SK-N-DZ (cell line): ENCODE measurements around the gene BLOC1S2. TPM values are rescaled to one million over a fixed set of nuclear protein-coding genes. Genes with fewer than 3 reads are reported as not detected.
"Not testable (repeated sequence)": the region's sequence is repeated elsewhere in the genome, so short reads cannot be mapped to it uniquely, and the experiment has no call there.

Experiments used
- DNase-seq: peaks from one replicate; pipeline ENCODE4 v3.0.0-alpha.2; 2015; ENCODE audit warnings: low spot score
- polyA plus RNA-seq, 2 experiments: library from polyadenylated mRNA; depleted of rRNA; stranded (reverse); fragments of >200 nt; gene quantifications; 2 replicates each; pipeline ENCODE4 v1.2.3, GENCODE V29; 2014

The BLOC1S2 gene
- 75.8 and 80.8 TPM in 2 replicates for polyA plus RNA-seq (2014; cell fraction: cytosol; rRNA removed)
- polyA plus RNA-seq (2014; cell fraction: nucleus; rRNA removed), result 33.8 and 47.1 TPM in 2 replicates

DNA sequence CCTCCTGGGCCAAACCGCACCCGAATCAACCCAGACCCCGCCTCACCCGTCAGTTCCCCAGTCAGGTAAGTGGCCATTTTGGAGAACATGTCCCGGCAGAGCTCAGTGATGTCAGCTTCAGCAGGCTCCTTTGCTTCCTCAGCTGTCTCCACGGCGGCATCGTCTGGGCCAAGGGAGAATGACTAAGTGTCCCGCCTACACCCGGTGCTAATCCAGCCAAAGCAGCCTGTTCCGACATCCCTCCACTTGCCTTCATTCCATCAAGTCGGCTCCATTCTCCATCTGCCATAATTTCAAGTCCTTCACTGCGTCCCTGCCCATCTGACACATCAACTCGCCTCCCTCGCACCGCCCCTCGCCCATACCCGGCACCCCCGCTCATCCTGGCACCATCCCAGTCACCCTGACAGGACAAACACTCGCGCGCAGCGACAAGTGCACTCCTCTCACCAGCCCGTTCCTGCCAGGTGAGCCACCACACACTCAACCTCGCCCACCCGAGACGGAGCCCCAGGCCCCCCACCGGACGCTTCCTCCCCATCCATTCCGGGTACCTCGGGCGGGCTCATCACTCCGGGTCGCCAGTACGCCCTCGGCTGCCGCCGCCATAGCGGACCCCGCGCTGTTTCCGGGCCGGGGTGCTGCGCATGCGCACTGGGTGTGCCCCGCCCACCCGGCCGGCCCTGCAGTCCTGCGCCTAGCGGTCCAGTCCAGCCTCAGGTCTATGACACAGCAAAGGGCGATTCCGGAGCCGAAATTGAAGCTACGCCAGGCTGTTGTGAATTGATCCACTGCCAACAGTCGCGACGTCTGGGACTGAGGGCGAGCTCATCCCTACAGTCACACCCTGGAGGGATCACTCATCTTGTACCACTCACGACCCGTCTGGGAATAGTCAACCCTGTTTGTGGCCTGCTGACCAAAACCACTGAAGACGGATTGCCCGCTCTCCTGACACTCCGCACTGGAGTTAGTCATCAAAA is at the start of gene BLOC1S2:
Gene BLOC1S2, minus strand, starts transcription at position 630 of the 983 bp plus-strand sequence. Its CDS starts 21 bp downstream, at position 609.
- peak; percentile 83 for DNase-seq

- no peak for DNase-seq
These were observed 48.3 kb upstream of the BLOC1S2 start for GRCh38 chr10:100334762-100335161.

- DNase-seq, result no peak
These were observed 47.4 kb upstream of the BLOC1S2 start for GRCh38 chr10:100333661-100334440.

DNA sequence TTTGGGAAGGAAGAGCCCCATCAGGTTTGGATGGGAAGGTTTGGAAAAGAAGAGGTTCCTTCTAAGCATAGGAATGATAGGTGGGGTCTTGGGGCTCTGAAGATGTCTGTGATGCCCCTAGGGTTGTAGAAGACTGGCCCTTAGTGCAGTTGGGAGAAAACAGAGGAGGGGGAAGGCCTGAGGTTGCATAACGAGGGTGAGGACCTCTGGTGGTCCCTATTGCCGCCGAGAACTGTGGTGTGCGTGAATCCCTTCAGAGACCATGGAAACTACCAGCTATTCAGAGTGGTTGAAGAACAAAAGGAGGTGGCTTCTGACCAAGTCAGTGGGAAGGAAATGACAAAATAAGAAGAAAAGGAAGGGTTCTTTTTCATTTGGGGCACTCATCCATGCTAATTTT is 46.6 kb upstream of the BLOC1S2 start:
- no peak for DNase-seq

- DNase-seq, result peak; percentile 26
These were observed 43.6 kb upstream of the BLOC1S2 start, which contains the start of gene PKD2L1 for GRCh38 chr10:100330079-100330478. Gene PKD2L1 (minus strand): TSS chr10:100330228. CDS start chr10:100330103, 125 bp downstream.

DNA sequence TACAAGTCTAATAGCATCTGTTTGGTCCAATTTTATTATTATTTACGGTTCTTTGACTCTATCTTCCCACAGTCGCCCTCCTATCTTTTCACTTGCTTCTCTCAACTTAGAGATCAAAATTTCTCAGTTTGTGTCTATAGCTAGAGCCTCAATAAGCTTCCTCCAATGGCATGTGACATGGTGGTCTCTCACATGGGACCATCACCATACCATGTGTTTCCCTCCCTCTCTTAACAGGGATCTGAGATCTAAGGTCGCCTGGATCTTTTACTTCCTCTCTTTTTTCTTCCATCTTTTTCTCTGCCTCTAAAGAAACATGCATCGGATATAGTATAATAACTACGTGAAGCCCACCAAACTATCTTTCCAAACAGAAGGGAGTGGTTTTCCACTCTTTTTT is 41.7 kb upstream of the BLOC1S2 start:
- no peak for DNase-seq

DNA sequence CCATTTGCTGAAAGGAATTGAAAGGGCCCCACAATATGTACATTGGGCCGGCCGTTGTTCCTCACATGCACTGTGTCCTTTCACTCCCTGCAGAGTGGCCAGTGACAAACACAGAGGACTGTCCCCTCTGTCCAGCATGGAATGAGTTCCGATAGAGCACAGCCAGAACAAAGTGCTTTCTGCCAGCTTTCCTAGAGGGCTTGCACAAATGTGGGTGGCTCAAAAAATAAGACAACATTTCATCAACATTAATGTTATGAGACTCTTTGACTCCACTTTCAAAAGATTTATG is 41.2 kb upstream of the BLOC1S2 start:
- DNase-seq, result no peak

GRCh38 chr10:100327007-100327717 is 40.7 kb upstream of the BLOC1S2 start:
- no peak for DNase-seq

- no peak for DNase-seq
These were observed 38.7 kb upstream of the BLOC1S2 start for GRCh38 chr10:100325158-100325557.

GRCh38 chr10:100319707-100320402 is 33.4 kb upstream of the BLOC1S2 start:
- no peak for DNase-seq

DNA sequence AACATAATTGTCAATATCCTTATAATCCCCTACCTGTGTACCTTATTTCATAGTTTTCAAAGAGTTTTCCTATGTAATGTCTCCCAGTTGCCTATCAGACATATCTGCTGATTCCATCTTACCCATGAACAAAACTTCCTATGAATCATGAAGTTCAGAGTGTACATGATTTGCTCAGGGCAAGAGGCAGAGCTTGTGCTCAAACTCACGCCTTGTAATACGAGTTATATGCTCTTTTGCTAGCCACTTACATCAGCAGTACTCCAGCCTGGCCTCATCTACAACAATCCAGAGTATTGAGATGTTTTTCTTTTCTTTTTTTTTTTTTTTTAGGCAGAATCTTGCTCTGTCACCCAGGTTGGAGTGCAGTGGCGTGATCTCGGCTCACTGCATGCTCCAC is 31.7 kb upstream of the BLOC1S2 start:
- DNase-seq, result no peak

DNA sequence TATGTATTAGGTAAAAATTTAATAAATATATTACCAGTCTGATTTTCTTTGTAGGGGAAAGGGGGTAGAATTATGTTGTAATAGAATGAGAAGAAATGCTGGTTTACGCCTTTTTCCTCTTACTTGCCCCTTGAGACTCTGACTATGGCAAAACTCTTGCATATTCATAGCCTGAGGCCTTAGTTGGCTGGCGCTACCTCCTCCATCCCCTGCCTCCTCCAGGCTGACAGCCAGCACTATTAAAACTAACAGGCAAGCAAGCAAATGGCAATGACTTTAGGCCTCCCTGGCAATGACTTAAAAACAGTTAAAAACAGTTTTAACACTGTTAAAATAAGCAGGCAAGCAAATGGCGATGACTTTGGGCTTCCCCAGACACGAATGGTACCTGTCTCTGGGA is 29.1 kb upstream of the BLOC1S2 start:
- DNase-seq, result no peak

DNA sequence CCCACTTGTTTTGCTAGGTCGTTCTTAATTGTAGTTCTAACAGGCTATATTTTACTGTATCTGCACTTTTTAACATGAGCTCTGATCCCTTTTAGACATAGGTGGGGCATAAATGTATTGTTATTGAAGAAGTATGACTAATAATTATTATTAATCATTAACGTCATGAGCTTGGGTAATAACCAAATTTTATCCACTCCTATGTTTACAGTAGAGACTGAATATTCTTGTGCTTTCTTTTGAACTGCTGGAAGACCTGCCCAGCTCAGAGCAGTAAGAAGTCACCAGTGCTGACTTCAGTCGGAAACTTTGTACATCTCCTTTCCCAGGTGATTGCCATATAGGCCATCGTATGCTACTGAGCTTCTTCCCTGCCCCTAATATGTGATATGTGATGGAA is 24.8 kb upstream of the BLOC1S2 start:
- DNase-seq, result no peak

DNA sequence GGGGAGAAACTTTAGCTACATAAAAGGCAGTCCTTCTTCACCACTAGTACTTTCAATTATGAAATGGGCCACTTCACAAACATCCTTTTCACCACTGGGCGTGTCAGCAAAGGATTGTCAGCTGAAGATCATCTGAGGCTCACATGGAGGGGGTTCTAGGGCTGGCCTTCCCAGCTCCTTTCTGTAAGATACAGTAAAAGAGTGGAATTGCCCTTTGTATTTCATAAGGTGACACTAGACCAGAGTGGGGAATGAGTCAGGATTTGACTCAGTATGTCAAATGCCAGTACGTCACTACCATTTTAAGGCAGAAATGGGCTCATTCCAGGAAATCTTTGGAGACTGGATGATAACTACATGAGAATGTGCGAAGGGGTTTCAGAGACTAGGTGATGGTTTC is 21.2 kb upstream of the BLOC1S2 start:
- no peak for DNase-seq

DNA sequence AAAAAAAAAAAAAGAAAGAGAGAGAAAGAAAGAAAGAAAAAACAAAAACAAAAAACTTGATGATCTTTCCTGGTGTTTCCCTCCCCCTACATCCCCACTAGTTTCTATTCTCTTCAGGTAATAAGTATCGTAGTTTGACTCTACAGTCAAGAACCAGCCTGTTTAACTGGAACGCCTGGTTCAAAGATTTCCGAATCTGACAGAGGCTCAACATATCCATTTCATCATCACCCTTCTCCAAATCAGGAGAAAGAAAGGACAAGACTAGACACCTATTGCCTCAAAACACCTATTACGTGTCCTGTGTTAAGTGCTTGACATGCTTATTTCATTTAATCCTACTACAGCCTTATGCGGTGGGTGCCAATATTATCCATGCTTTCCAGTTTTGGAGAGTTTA is 20.4 kb upstream of the BLOC1S2 start:
- DNase-seq, result no peak

GRCh38 chr10:100304414-100304813 is 17.9 kb upstream of the BLOC1S2 start:
- DNase-seq, result no peak

- DNase-seq, result peak; percentile 29
These were observed 17.3 kb upstream of the BLOC1S2 start for GRCh38 chr10:100303724-100304319.

GRCh38 chr10:100301123-100301522 is 14.6 kb upstream of the BLOC1S2 start:
- DNase-seq, result not testable (repeated sequence)

GRCh38 chr10:100297242-100297641 is 10.8 kb upstream of the BLOC1S2 start:
- no peak for DNase-seq

DNA sequence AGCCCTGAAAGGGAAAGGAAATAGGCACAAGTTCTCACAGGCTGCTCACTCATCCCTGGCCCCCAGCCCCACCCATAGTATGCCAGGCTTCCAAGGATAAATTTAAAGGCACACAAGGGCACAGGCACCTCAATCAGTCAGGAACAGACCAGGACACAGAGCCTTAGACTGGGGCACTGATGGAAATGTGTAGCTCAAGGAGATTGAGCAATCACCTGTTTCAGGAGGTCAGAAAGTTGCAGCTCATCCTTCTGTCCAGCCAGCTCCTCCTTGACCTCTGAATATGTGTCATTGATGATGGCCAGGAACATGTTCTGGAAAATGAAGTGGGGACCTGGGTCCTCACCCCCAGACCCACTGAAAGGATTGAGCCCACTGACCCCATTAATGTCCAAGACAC is 6.6 kb upstream of the BLOC1S2 start:
- no peak for DNase-seq

DNA sequence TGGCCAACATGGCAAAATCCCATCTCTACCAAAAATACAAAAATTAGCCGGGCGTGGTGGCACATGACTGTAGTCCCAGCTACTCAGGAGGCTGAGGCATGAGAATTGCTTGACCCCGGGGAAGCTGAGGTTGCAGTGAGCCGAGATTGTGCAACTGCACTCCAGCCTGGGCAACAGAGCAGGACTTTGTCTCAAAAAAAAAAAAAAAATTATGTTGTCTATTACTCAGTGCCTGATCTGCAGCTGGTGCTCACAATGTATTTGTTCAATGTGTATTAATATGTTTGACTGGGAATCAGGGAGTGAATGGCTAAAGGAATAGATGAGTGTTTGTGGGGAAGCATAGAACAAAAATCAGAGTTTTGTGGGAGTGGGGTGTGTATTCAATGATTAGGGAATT is 5.8 kb upstream of the BLOC1S2 start:
- DNase-seq, result not testable (repeated sequence)
